NCI-H2107 treated with DMSO at 0.1 percent for 48 hours (cell line): Measurements from ENCODE around the gene STPG1.

Experiments used
- DNase-seq: peaks from one replicate; lab custom pipeline; 2025; ENCODE audit not compliant: unreplicated experiment; lab: John Stamatoyannopoulos, UW

Gene STPG1

DNA sequence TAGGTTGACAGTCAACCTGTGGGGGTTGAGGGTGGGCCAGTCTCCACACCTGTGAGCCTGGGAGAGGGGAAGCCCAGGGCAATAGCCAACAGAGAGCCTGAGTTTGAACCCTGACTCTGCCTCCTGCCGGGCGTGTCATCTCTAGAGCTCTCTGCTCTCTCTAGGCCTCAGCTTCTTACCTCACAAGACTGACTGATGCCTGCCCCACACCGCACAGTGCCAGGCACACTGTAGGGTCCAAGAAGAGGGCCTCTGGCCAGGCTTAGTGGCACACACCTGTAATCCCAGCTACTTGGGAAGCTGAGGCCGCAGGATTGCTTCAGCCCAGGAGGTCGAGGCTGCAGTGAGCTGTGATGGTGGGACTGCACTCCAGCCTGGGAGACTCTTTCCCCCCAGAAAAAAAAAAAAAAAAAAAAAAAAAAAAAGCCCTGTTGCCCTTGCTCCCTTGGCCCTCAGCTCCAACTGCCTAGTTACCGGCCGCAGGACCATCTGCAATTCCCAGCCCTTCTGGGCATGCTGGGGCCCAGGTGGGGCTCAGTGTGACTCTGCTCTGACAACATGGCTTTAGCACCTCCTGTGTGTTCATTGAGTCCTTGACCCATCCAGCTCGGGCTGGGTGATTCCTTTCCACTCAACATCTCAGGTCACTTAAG lies 69.4 kb downstream of the STPG1 start:
- no peak for DNase-seq

DNA sequence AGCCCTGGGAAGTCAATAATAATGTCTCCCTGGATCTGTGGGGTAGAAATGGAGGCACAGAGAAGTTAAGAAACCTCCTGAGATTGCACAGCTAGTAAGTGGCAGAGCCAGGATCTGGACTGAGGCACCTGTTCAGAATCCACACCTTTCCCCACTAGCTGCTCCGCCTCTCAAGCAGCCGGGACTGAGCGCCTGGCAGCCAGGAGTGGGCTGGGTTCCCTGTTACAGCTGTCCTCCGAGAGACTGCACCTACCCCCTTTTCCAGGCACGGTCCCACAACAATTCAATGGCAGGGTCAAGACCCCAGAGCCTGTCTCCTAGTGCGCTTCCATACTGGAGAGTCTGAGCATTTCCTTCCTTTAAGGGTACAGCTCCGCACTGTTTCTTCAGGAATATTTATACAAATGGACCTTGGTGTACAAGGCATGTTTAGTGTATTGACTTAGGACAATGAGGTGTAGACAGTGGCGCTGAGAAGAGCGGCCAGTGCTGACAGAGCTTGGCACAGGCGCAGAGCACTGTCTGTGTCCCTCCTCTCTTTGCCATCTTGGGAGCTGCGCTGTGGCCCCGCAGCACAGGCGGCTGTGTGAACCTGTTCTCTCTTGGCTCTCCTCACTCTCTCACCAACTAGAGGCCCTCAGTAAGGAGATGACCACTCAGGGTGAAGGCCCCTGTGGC lies 70.0 kb downstream of the STPG1 start:
- DNase-seq = no peak

GRCh38 chr1:24341260-24341659 lies 72.3 kb downstream of the STPG1 start:
- DNase-seq = peak; percentile 27

GRCh38 chr1:24340770-24341169 lies 72.8 kb downstream of the STPG1 start:
- no peak for DNase-seq

DNA sequence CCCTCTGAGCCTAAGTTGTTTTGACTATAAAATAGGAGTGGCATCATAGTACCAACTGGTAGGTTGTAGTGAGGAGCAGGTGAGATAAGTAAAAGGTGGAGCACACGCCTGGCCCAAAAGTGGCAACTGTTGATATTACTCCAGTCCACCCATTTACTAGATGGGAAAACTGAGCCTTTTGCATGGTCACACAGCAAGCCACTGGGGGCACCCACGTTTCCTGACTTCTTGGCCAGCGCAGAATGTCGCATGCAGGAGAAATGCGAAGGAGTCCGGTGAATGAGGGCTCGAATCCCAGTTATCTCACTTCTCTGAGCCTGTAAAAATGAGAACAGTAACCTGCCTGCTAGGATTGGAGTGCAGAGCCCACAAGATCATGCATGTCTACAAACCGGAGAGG lies 73.6 kb downstream of the STPG1 start:
- DNase-seq = no peak

GRCh38 chr1:24338447-24338846 lies 75.1 kb downstream of the STPG1 start:
- DNase-seq = no peak

GRCh38 chr1:24337455-24337854 lies 76.1 kb downstream of the STPG1 start:
- no peak for DNase-seq

DNA sequence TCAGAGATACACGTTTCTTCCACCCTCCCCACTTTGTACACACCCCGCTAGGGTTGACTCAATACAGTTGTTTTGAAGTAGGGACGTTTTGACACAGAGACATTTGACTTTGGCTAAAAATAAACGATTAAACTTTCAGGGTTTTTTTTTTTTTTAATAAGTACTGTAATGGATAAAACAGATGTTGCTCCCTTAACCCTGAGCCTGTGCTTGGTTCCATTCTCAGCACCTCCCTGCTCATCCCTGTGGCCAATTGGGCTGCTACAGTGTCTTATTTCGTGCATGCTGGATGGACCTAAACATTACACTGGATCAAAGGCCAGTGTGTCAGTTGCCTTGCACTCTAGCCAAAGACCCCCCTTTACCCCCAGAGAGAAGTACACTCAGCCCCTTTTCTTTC lies 77.5 kb downstream of the STPG1 start:
- DNase-seq = no peak

DNA sequence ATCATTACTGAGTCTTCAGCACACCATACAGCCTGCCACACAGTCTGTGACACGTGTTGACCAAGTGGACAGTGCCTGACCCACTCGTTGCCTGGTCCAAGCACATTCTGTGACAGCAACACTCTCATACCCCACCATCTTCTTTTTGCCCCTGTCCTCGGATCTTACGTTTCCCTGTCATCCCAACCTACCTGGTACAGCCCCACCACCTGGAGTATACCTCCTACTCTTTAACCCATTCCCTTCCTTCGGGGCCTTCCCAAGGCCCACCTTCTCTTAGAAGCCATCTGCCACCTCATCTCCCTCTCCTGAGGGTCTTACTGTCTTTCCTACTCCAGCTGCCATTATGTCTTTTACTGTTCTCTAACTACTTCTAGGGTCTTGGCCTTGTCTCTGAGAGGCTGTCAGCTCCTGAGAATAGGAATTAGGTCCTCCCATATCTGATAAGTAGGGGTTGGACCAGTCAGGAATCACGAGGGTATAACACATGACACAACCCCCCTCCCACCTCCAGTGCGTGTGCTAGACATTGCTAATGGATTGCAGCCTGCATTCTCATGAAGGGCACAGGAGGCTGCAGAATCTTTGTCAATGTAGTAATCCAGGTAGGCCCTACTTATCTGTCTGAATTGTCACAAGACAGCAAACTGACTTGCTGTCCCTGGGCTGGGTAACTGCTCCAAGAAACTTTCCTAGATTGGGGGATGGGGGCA lies 81.5 kb downstream of the STPG1 start:
- no peak for DNase-seq

GRCh38 chr1:24329797-24330543 lies 83.6 kb downstream of the STPG1 start:
- DNase-seq = no peak

DNA sequence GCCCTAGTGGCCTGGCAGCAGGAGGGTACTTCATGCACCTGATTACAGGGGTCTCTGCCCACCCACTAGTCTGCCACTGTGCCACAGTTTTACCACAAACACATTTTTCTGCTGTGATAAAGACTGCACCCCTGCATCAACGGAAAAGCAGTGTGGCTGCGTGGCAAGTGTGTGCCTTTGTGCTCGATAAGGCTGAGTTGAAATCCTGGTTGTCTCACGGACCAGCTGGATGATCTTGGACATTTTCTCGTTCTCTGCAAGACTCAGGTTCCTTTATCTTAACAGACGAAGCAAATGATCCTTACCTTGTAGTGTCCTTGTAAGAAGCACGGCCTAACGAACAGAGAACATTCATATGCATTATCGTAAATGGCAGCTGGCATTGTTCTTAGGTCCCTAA lies 84.3 kb downstream of the STPG1 start:
- no peak for DNase-seq

DNA sequence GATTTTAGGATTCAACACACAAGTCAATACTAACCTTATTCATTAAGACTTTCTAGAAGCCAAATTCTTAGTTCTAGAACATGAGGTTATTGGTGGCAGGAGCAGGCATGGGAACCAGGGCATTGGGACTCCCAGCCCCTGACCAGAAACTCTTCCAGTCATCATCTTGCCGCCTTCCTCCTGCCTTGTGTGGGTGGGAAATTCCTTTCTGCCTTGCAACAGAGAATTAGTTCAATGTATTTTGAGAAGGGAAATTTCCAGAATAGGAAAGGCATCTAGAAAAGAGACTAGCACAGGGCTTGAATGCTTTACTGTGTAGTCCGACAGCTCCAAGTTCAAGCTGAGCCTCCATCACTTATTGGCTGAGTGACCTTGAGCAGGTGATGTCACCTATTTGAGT lies 85.7 kb downstream of the STPG1 start:
- DNase-seq = no peak

DNA sequence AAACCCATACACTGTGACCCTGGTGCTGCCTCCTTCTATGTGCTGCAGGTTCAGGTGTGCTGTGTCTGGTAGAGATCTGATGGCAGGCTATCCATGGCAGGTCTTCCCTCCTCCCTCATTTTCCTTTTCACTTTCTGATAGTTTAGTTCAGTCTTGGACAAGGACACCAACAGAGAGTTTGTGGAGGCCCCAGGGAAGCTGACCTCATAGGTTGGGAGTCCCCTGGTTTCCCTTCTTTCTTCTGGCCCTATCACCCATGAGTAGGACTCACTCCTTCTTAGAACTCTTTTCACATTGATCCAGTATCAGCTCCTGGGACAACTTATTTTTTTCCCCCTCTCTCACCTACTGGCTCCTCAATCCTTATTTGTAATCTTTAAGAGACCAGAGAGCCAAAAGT lies 86.1 kb downstream of the STPG1 start:
- no peak for DNase-seq

- DNase-seq = no peak
Measured at GRCh38 chr1:24325587-24326449, 87.8 kb downstream of the STPG1 start.

DNA sequence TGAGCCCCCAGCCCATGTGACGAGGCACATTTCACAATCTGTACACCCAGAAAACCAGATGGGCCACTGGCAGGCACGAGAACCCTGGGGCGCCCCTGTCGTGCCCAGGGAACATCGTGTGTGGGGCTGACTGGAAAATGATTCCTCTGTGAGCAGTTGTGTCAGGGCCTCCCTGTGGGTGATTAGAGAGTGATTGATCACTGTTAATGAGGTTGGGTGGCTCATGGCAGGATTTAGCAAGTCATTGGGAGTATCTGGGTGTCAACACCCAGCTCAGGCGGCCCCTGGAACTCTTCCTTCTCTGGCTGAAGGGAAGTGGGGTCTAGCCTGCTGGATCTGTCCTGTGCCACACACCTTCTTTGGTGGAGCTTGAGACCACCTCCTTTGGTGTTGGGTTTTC lies 88.7 kb downstream of the STPG1 start:
- DNase-seq = no peak

DNA sequence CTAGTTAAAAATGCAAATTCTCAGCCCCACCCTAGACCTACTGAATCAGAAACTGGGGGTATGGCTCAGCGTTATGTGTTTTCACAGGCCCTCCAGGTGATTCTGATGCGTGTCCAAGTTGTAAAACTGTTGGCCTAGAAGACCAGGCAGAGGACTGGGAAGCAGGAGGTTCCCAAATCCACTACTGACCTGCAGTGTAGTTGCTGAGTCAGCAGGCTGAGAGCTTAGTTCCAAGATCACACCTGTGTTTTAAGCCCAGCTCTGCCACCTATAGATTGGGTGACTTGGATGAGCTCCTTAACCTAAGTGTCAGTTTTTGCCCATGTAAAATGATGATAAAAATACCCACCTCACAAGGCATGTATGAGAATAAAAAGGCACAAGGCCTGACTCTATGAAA lies 90.3 kb downstream of the STPG1 start:
- DNase-seq = no peak

- DNase-seq = no peak
Measured at GRCh38 chr1:24322470-24323177, 91.0 kb downstream of the STPG1 start.

DNA sequence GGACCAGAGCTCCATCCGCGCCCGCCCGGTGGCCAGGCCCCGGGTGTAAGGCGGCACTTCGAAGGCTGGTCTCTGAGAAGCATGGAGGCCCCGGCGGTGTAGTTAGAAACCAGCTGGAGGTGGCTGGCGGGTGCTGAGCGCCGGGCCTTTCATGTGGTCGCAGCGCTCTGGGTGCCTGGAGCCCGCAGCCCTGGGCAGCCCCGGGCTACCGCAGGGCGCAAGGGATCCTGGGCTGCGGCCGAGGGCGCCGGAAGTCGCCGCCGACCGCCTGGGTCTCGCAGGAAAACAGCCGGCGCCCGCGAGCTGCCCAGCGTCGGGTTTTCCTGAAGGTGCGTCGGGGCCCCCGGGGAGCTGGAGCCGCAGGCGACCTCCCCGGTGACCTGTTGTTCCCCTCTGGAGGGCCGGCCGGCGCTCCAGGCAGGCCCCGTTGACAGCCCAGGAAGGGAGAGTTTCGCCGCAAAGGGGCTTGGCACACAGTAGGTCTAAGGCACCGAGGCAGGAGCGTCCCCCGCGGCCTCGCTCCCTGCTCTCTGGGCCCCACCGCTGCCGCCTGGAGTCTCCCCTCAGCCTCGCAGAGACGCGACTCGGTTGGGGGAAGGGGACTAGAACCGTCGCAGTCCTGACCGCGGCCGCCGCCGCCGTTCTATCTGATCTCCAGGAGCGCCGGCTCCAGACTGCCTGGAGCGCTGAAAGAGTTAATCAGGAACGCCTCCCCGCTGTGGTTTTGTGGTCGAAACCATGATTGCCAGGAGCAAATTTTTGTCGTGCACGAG lies 91.7 kb downstream of the STPG1 start:
- peak; percentile 82 for DNase-seq

DNA sequence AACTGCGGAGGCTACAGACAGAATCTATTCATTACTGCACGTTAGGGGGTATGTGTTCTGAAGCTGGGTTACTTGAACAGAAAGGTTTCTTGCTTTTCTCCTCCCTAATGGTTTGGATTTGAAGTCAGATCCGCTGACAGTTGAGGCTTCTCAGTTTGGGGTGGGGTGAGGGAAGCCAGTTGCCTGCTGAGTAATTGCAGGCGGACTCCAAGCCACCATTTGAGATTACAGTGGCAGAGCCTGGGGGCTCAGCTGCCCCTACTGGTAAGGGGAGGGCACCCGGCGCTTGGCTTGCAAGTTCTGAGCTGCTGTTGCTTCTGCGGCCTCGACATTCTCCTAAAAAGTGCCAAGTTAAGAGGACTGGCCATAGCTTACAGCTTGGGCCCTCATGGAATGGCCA lies 92.5 kb downstream of the STPG1 start:
- DNase-seq = no peak
